ENCODE data around the gene AURKA.

AURKA gene

GRCh38 chr20:56392132-56392880 is at the start of gene AURKA, which contains the start of gene CSTF1:
AURKA (minus strand) TSS chr20:56392215; CDS start chr20:56388197, 4,018 bp downstream.
CSTF1 (plus strand) TSS chr20:56392645; CDS start chr20:56395553, 2,908 bp downstream.
- TF ChIP-seq CTCF (IDR thresholded peaks at IDR 0.05; ENCODE audit: extremely low read depth, missing control alignments), result no peak

GRCh38 chr20:56440346-56441007 is 48.5 kb upstream of the AURKA start:
- no peak for TF ChIP-seq CTCF (IDR thresholded peaks at IDR 0.05; ENCODE audit: extremely low read depth, missing control alignments)
- DNase-seq (ENCODE audit: low spot score), result peak; percentile 55

More at GRCh38 chr20:56392132-56392880, at the start of gene AURKA, which contains the start of gene CSTF1:
- DNase-seq (ENCODE audit: low spot score), result peak; percentile 96

- DNase-seq (ENCODE audit: low spot score), result no peak
- TF ChIP-seq CTCF (IDR thresholded peaks at IDR 0.05; ENCODE audit: extremely low read depth, missing control alignments), result no peak
Measured at GRCh38 chr20:56439771-56440291, 47.8 kb upstream of the AURKA start.

GRCh38 chr20:56438284-56438683 is 46.3 kb upstream of the AURKA start:
- no peak for TF ChIP-seq CTCF (IDR thresholded peaks at IDR 0.05; ENCODE audit: extremely low read depth, missing control alignments)
- no peak for DNase-seq (ENCODE audit: low spot score)

GRCh38 chr20:56437196-56437960 is 45.4 kb upstream of the AURKA start:
- no peak for DNase-seq (ENCODE audit: low spot score)
- no peak for TF ChIP-seq CTCF (IDR thresholded peaks at IDR 0.05; ENCODE audit: extremely low read depth, missing control alignments)

GRCh38 chr20:56433880-56434255 is 41.9 kb upstream of the AURKA start:
- no peak for DNase-seq (ENCODE audit: low spot score)
- TF ChIP-seq CTCF (IDR thresholded peaks at IDR 0.05; ENCODE audit: extremely low read depth, missing control alignments), result no peak

Data from GM20000 (cell line).